Activated CD4-positive, alpha-beta T cell treated with anti-CD3 and anti-CD28 coated beads, Interleukin-2, amount 10 ng/mL, durations not matched to agents 7 days and 5 days (primary cell): ENCODE results near the gene NECTIN1. TPM values are rescaled to one million over a fixed set of nuclear protein-coding genes. Genes with fewer than 3 reads are reported as not detected.
"Not testable (repeated sequence)": the region's sequence is repeated elsewhere in the genome, so short reads cannot be mapped to it uniquely, and the experiment has no call there.

Source experiments
- CTCF ChIA-PET: fragments of 350-600 bp; sonication (Branson Sonifier 250); formaldehyde crosslinking; loops from one replicate; lab custom pipeline; 2021; ENCODE audit warnings: antibody characterized with exemption; lab: Charles Lee
- POLR2A ChIA-PET: fragments of 350-600 bp; sonication (Branson Sonifier 250); formaldehyde crosslinking; loops from one replicate; lab custom pipeline; 2021; ENCODE audit warnings: antibody characterized with exemption; lab: Charles Lee
- DNase-seq: peaks from one replicate; pipeline ENCODE4 v3.0.0-alpha.2; 2020
- H3K27ac Mint-ChIP-seq: one replicate; pipeline ENCODE4 v1.8.0; 2021; ENCODE audit warnings: mild to moderate bottlenecking, moderate library complexity, mixed read lengths
- H3K27me3 Mint-ChIP-seq: one replicate; pipeline ENCODE4 v1.8.0; 2021; ENCODE audit warnings: mixed read lengths
- H3K36me3 Mint-ChIP-seq: one replicate; pipeline ENCODE4 v1.8.0; 2021; ENCODE audit warnings: low read depth, mixed read lengths
- H3K4me1 Mint-ChIP-seq: one replicate; pipeline ENCODE4 v1.8.0; 2021; ENCODE audit warnings: mixed read lengths
- H3K4me3 Mint-ChIP-seq: one replicate; pipeline ENCODE4 v1.8.0; 2021; ENCODE audit warnings: mild to moderate bottlenecking, moderate library complexity, mixed read lengths
- H3K9me3 Mint-ChIP-seq: one replicate; pipeline ENCODE4 v1.8.0; 2021; ENCODE audit warnings: mixed read lengths
- total RNA-seq, 2 experiments: library from RNA; stranded (reverse); gene quantifications; one replicate each; pipeline ENCODE4 v1.2.3, GENCODE V29; 2021

Gene NECTIN1
- total RNA-seq, 2 experiments from 2014 or later = 0.21 to 0.30 TPM

DNA sequence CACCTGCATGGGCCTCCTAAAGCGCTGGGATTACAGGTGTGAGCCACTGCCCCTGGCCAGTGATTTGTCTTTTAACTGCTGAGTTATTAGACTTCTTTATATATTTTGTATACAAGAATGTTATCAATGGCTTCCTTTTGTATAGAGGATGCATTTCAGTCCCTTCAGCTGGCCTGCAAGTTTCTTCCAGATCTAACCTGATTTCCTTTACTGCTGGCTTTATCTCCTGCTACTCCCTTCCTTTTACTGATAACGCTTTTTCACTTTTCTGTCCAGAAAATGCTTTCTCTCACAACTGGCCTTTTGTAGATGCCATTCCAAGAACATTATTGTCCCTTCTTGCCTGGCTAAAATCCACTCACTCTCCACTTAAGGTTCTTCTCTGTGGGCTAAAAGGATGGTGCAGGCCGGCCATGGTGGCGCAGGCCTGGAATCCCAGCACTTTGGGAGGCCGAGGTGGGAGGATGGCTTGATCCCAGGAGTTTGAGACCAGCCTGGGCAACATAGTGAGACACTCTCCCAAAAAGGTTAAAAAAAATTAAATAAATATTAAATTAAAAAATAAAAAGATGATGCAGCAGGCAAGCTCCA, 118.1 kb downstream of the NECTIN1 start:
- POLR2A ChIA-PET = no interaction called here
- H3K4me1 Mint-ChIP-seq = peaks cover 2% of the 10 kb centered on the region
- no peaks in the 10 kb centered on the region for H3K36me3 Mint-ChIP-seq
- peaks cover 3% of the 10 kb centered on the region for H3K27me3 Mint-ChIP-seq
- H3K27ac Mint-ChIP-seq = no peak overlapping the region
- no peaks in the 10 kb centered on the region for H3K9me3 Mint-ChIP-seq
- CTCF ChIA-PET = no interaction called here
- no peak for DNase-seq
- no peak overlapping the region for H3K4me3 Mint-ChIP-seq

DNA sequence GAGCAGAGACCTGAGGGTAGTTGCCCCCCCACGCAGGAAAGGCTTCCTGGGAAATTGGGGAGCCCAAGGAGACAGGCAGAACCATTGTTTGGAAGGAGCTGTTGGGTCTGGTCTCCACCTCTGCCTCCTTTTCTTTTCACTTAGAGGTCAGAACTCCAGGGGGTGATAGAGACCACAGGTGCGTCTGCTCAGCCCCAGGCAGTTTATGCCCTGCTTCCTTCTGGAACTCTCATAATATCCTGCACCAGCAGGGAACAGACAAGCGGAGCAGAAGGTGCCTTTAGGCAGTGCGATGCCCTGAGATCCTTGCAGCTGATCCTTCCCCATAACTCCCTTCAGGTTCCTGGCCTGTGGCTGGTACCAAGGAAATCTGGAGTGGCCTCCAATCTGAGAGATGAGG, 120.2 kb downstream of the NECTIN1 start:
- Mint-ChIP-seq H3K27me3 (peaks cover 3% of the 10 kb centered on the region), H3K9me3 (no peaks in the 10 kb centered on the region), H3K4me1 (no peaks in the 10 kb centered on the region), H3K36me3 (no peaks in the 10 kb centered on the region), H3K27ac (no peak overlapping the region), H3K4me3 (no peak overlapping the region)
- no peak for DNase-seq
- CTCF ChIA-PET = no interaction called here
- POLR2A ChIA-PET = no interaction called here

DNA sequence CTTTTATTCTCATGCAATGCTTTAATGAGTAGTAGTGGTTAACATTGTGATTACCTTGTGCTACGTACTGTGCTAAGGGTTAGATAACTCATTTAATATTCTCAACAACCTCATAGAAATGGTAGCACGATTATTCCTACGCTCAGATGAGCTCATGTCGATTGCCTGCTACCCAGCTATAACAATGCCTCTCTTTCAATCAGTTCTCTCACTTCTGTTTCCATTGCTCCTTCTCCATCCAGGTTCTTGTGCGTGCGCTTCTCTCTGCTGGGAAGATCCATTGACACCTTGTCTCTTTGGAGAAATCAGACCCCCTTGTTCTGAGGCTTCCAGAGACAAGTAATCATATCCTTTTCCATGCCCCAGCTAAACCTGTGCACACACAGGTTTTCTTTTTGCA, 120.8 kb downstream of the NECTIN1 start:
- Mint-ChIP-seq H3K4me3 (no peak overlapping the region), H3K27ac (no peak overlapping the region), H3K27me3 (peaks cover 3% of the 10 kb centered on the region), H3K4me1 (no peaks in the 10 kb centered on the region), H3K9me3 (no peaks in the 10 kb centered on the region), H3K36me3 (no peaks in the 10 kb centered on the region)
- ChIA-PET CTCF (no interaction called here), POLR2A (no interaction called here)
- no peak for DNase-seq

DNA sequence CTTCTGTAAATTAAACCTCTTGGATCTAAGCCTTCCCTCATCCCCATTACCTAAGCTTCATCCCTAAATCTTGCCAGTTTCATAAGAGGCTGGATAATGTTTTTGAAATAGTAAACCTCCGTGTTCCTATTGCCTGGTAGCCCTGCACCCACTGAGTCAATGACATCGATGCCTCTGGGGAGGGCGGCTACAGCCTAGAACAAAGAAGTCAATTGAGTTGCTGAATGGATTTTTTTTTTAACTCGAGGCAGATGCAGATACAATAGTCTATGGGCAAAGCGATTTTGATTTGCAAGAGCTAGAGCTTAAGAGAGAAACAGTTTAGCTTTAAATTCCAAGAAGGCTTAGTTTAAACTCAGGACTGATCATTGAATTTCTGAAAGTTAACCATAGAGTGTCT, 121.3 kb downstream of the NECTIN1 start:
- DNase-seq = no peak
- no peaks in the 10 kb centered on the region for H3K4me1 Mint-ChIP-seq
- no peak overlapping the region for H3K4me3 Mint-ChIP-seq
- no peaks in the 10 kb centered on the region for H3K9me3 Mint-ChIP-seq
- peaks cover 3% of the 10 kb centered on the region for H3K27me3 Mint-ChIP-seq
- no peak overlapping the region for H3K27ac Mint-ChIP-seq
- no peaks in the 10 kb centered on the region for H3K36me3 Mint-ChIP-seq
- CTCF ChIA-PET = no interaction called here
- POLR2A ChIA-PET = no interaction called here

DNA sequence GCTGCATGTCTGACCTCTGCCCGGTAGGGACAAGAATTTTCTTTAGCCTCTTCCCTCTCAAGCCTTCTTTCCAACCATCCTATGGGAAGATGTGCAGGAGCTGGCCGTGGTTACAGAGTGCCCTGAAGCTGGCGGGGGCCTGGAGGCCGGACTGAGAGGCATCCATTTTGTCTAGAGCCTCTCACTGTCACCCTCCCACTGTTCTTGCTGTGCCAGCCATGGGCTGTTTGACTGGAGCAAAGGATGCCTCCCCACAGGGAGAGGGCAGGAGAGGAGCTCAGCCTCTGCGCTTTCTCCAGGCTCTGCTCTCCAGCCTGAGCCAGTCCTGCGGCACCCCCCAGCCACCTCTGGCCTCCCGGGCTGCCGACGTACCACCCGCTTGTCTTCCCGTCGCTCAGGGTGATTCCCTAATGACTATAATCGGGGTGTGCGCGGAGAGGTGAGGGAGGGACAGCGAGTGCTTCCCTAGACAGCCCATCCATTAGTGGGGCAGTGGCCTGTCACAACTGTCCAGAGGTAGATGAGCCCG, 123.8 kb downstream of the NECTIN1 start:
- Mint-ChIP-seq H3K36me3 (no peaks in the 10 kb centered on the region), H3K4me3 (no peak overlapping the region), H3K27ac (no peak overlapping the region), H3K4me1 (no peaks in the 10 kb centered on the region), H3K9me3 (no peaks in the 10 kb centered on the region), H3K27me3 (peaks cover 3% of the 10 kb centered on the region)
- ChIA-PET POLR2A (no interaction called here), CTCF (no interaction called here)
- no peak for DNase-seq

DNA sequence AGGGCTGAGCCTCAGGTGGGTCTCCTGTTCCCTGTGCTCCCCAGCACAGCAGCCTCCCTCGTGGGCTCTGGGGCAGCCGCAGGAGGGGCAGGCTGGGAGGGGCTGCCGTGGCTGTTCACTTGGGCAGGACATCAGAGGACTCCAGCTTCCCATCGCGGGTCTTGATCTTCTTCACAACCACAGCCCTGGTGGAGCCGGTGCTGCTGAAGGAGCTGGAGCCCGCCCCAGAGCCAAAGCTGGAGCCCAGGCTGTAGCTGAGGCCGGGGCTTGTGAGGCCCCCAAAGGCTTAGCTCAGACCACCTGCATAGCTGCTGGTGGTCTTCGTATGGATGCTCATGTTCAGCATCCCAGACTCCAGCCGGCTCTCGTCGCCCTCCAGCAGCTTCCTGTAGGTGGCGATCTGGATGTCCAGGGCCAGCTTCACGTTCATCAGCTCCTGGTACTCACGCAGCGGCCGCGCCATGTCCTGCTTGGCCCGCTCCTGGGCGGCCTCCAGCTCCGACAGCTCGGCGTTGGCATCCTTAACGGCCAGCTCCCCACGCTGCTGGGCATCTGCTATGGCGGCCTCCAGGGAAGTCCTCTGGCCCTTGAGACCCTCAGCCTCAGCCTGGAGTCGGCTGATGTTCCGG, 126.1 kb downstream of the NECTIN1 start:
- no peaks in the 10 kb centered on the region for H3K9me3 Mint-ChIP-seq
- no peak overlapping the region for H3K27ac Mint-ChIP-seq
- POLR2A ChIA-PET = no interaction called here
- no peaks in the 10 kb centered on the region for H3K4me1 Mint-ChIP-seq
- H3K27me3 Mint-ChIP-seq = peaks cover 3% of the 10 kb centered on the region
- CTCF ChIA-PET = interaction anchor here (0.6 to 0.7 kb wide), 2 partner anchors 24 to 790 kb away, joined by 3 to 6 read pairs; no protein-coding TSS in a partner anchor
- H3K36me3 Mint-ChIP-seq = no peaks in the 10 kb centered on the region
- DNase-seq = no peak
- no peak overlapping the region for H3K4me3 Mint-ChIP-seq

DNA sequence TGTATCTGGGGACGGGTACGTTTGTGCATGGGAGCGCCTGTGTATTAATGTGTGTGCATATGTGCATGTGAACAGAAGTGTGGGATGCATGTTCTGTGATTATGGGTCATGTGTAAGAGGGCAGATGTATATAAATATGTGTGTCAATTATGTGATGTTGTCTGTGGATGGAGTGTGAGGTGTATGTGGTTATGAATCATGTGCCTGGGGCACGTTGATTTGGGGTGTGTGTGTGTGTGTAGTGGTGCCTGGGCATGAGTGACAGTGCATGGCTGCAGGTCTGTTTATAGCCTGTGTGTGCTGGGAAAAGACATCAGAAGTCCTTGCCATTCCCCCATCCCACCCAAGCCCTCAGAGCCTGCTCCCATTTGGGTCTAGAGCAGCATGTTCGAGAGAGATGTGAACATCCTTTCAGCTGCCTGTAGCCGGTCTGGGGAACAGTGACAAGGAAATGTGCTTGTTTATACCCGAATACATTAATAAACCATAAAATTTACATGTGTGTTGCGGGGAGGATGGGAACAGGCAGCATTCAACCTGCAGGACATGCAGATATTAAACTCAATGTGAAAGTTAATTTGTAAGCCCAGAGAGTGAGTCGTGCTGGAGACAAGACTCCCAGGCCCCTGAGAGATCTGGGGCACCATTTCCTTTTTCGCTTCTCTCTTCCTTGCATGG, 129.0 kb downstream of the NECTIN1 start:
- H3K4me3 Mint-ChIP-seq = no peak overlapping the region
- no peak for DNase-seq
- no peaks in the 10 kb centered on the region for H3K36me3 Mint-ChIP-seq
- H3K27ac Mint-ChIP-seq = no peak overlapping the region
- ChIA-PET POLR2A (no interaction called here), CTCF (no interaction called here)
- H3K9me3 Mint-ChIP-seq = no peaks in the 10 kb centered on the region
- H3K4me1 Mint-ChIP-seq = no peaks in the 10 kb centered on the region
- H3K27me3 Mint-ChIP-seq = no peaks in the 10 kb centered on the region

DNA sequence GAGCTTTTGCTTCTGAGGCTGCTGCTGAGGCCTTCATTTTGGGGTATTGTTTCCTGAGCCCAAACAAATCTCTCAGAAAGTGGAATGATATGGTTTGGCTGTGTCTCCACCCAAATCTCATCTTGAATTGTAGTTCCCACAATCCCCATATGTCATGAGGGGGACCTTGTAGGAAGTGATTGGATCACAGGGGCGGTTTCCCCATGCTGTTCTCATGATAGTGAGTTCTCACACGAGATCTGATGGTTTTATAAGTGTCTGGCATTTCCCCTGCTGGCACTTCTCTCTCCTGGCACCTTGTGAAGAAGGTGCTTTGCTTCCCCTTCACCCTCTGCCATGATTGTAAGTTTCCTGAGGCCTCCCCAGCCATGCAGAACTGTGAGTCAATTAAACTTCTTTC, 133.1 kb downstream of the NECTIN1 start:
- CTCF ChIA-PET = interaction anchor here (0.7 to 0.9 kb wide), 2 partner anchors 15 to 611 kb away, joined by 3 to 4 read pairs; no protein-coding TSS in a partner anchor
- H3K9me3 Mint-ChIP-seq, DNase-seq, H3K27ac Mint-ChIP-seq, POLR2A ChIA-PET, H3K27me3 Mint-ChIP-seq, H3K4me1 Mint-ChIP-seq, H3K36me3 Mint-ChIP-seq, H3K4me3 Mint-ChIP-seq: not testable (repeated sequence)

DNA sequence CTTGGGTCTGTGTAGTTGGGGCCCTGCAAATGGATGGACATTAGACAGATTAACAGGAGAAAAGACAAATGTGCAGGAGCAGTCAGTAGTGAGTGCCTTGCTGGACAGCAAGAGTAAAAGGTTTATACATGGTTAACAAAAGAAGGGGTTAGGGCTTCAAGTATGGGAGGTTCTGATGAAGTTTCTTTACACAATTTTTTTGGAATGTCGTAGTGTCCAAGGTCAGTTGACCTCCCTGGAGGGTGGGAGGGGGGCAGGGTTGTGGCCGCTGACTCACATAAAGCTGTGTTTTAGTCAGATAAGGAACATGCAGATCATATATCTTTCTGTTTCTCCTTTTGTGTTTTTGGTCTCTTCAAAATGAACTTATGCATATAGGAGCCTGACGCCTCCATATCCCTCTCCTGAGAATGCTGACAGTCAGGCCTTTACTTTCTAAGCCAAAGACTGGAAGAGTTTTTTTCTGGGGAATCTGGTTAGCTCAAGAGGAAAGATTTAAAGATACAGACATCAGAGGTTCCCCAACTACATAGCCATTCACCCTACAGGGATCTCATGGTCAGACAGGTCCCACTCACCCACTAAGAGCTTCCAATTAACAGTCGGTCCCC, 134.3 kb downstream of the NECTIN1 start:
- H3K27ac Mint-ChIP-seq = no peak overlapping the region
- no peak overlapping the region for H3K4me3 Mint-ChIP-seq
- no peak for DNase-seq
- H3K4me1 Mint-ChIP-seq = peaks cover 13% of the 10 kb centered on the region
- ChIA-PET POLR2A (no interaction called here), CTCF (interaction anchor here (0.9 kb wide), 1 partner anchor 14 kb away, joined by 3 read pairs; no protein-coding TSS in a partner anchor)
- H3K9me3 Mint-ChIP-seq = no peaks in the 10 kb centered on the region
- H3K36me3 Mint-ChIP-seq = no peaks in the 10 kb centered on the region
- peaks cover 4% of the 10 kb centered on the region for H3K27me3 Mint-ChIP-seq

DNA sequence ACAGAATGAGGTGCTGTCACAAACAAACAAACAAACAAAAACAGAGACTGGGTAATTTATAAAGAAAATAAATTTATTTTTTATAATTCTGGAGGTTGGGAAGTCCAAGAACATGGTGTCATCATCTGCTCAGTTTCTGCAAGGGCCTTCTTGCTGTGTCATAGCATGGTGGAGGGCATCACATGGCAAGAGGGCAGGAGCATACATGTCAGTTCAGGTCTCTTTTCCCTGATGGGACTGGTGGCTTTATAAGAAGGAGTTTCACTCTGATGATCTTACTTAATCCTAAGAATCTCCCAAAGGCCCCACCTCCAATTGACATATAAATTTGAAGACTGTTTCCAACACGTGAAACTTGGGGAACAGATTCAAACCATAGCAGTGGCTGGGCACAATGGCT, 135.7 kb downstream of the NECTIN1 start:
- POLR2A ChIA-PET = no interaction called here
- H3K4me1 Mint-ChIP-seq = peaks cover 13% of the 10 kb centered on the region
- no peaks in the 10 kb centered on the region for H3K9me3 Mint-ChIP-seq
- H3K27ac Mint-ChIP-seq = no peak overlapping the region
- DNase-seq = no peak
- H3K27me3 Mint-ChIP-seq = peaks cover 4% of the 10 kb centered on the region
- H3K36me3 Mint-ChIP-seq = no peaks in the 10 kb centered on the region
- CTCF ChIA-PET = no interaction called here
- H3K4me3 Mint-ChIP-seq = no peak overlapping the region

DNA sequence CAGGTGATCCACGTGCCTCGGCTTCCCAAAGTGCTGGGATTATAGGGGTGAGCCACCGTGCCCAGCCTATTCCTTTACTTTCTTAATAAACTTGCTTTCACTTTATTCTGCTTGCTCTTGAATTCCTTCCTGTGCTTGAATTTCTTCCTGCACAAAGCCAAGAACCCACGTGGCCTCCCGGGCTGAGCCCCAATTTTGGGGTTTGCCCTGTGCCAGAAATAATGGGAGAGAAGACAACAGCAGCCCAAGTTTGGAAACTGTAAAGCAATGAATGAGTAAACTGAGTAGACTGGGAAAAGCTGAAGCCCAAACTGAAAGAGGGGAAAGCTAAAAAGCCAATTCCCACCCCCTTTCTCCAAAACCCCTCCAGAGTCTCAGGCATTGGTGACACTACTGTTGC, 136.4 kb downstream of the NECTIN1 start:
- H3K36me3 Mint-ChIP-seq = no peaks in the 10 kb centered on the region
- ChIA-PET POLR2A (no interaction called here), CTCF (no interaction called here)
- no peaks in the 10 kb centered on the region for H3K9me3 Mint-ChIP-seq
- no peak for DNase-seq
- peaks cover 13% of the 10 kb centered on the region for H3K4me1 Mint-ChIP-seq
- no peak overlapping the region for H3K4me3 Mint-ChIP-seq
- H3K27ac Mint-ChIP-seq = no peak overlapping the region
- H3K27me3 Mint-ChIP-seq = peaks cover 5% of the 10 kb centered on the region

DNA sequence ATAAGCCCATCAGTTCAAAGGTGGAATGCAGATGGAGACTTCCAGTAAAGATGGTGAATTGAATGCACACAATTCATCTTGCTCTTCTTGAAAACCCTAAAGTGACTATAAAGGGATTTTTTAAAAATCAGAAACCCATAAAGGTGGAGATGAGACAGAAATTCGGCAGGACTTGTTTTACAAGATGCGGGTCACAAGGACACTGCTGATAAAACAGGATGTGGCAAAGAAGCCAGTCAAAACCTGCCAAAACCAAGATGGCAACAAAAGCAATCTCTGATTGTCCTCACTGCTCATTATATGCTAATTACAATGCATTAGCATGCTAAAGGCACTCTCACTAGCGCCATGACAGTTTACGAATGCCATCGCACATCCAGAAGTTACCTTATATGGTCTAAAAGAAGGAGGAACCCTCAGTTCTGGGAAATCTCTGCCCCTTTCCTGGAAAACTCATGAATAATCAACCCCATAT, 137.1 kb downstream of the NECTIN1 start:
- no peaks in the 10 kb centered on the region for H3K9me3 Mint-ChIP-seq

More for the DNA sequence above, 137.1 kb downstream of the NECTIN1 start:
- Mint-ChIP-seq H3K4me3 (no peak overlapping the region), H3K4me1 (peaks cover 13% of the 10 kb centered on the region), H3K27ac (no peak overlapping the region), H3K36me3 (no peaks in the 10 kb centered on the region), H3K27me3 (peaks cover 6% of the 10 kb centered on the region)
- ChIA-PET CTCF (no interaction called here), POLR2A (no interaction called here)
- DNase-seq = no peak
